HEK293T (cell line): ENCODE measurements around the gene TIMM29.

Source experiments
- ELF4 ChIP-seq: fragments of 450-650 bp; IDR thresholded peaks from 2 replicates; pipeline ENCODE4 v1.6.1; 2017; ENCODE audit warnings: antibody characterized with exemption
- FOXM1 ChIP-seq: fragments of 450-650 bp; IDR thresholded peaks from 2 replicates; pipeline ENCODE4 v1.6.1; 2017; ENCODE audit warnings: mild to moderate bottlenecking, borderline replicate concordance
- L3MBTL2 ChIP-seq: fragments of 450-650 bp; conservative IDR thresholded peaks from 2 replicates; pipeline ENCODE4 v1.6.1; 2016; ENCODE audit warnings: mild to moderate bottlenecking

- TF ChIP-seq ELF4 (no peak), FOXM1 (no peak), L3MBTL2 (no peak)
Observed at GRCh38 chr19:10921910-10922637, 6.5 kb upstream of the TIMM29 start.
